Activated CD4-positive, alpha-beta T cell treated with anti-CD3 and anti-CD28 coated beads, Interleukin-2, amount 10 ng/mL, durations not matched to agents 7 days and 5 days (primary cell): ENCODE measurements around the gene MFSD6. TPM values are rescaled to one million over a fixed set of nuclear protein-coding genes. Genes with fewer than 3 reads are reported as not detected.
A peak's percentile ranks its signal among the peaks of the same experiment; 100 is the strongest.
"Not testable (repeated sequence)": the region's sequence is repeated elsewhere in the genome, so short reads cannot be mapped to it uniquely, and the experiment has no call there.

Experiments used
- CTCF ChIA-PET: fragments of 350-600 bp; sonication (Branson Sonifier 250); formaldehyde crosslinking; loops from one replicate; lab custom pipeline; 2021; ENCODE audit warnings: antibody characterized with exemption; lab: Charles Lee
- POLR2A ChIA-PET: fragments of 350-600 bp; sonication (Branson Sonifier 250); formaldehyde crosslinking; loops from one replicate; lab custom pipeline; 2021; ENCODE audit warnings: antibody characterized with exemption; lab: Charles Lee
- DNase-seq: peaks from one replicate; pipeline ENCODE4 v3.0.0-alpha.2; 2020
- H3K27ac Mint-ChIP-seq: one replicate; pipeline ENCODE4 v1.8.0; 2021; ENCODE audit warnings: mild to moderate bottlenecking, moderate library complexity, mixed read lengths
- H3K27me3 Mint-ChIP-seq: one replicate; pipeline ENCODE4 v1.8.0; 2021; ENCODE audit warnings: mixed read lengths
- H3K36me3 Mint-ChIP-seq: one replicate; pipeline ENCODE4 v1.8.0; 2021; ENCODE audit warnings: low read depth, mixed read lengths
- H3K4me1 Mint-ChIP-seq: one replicate; pipeline ENCODE4 v1.8.0; 2021; ENCODE audit warnings: mixed read lengths
- H3K4me3 Mint-ChIP-seq: one replicate; pipeline ENCODE4 v1.8.0; 2021; ENCODE audit warnings: mild to moderate bottlenecking, moderate library complexity, mixed read lengths
- H3K9me3 Mint-ChIP-seq: one replicate; pipeline ENCODE4 v1.8.0; 2021; ENCODE audit warnings: mixed read lengths
- total RNA-seq, 2 experiments: library from RNA; stranded (reverse); gene quantifications; one replicate each; pipeline ENCODE4 v1.2.3, GENCODE V29; 2021

MFSD6 gene
- 10 to 100 TPM; 42.3 to 42.8 TPM for total RNA-seq

DNA sequence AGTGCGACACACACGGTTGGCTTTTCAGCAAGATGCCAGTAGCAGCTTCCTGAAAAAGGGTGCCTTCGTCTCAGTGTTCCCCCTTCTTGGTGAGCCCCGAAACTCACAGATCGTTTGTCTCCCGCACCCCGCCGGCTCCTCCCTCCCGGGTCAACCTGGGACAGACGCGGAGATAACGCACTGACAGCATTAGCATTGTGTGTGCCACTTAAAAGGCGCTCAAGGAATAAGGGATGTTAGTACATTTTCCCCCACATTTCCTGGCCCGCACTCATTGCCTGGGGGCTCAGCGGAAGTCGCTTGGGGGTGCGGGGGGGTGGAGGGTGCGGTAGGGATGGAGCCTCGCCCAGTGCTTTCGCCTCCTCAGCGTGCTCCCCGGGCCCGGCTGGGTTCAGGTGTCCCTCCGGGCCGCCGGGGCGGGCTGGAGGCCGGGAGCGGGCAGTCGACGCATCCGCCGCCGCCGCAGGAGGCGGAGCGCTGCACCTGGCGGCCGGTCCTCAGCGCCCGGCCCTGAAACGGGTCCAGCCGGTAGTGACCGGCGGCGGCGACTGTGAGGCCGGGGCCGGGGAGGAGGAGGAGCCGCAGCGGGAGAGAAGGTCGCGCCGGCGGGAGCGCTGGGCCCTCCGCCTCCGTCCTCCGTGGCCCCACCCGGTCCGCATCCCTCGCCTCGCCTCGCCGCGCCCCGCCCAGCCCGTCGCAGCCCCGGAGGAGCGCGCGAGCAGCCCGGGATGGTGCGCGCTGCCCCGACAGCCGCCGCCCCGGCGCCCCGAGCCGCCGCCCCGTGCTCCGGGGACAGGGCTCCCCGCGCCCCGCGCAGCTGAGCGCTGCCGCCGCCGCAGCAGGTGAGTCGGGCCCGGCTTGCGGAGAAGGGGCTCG lies at the start of gene MFSD6:
TSS of gene MFSD6 (plus strand) at position 694 of the 876 bp plus-strand sequence. CDS start 27,675 bp downstream, outside the sequence.
- no peaks in the 10 kb centered on the region for H3K9me3 Mint-ChIP-seq
- POLR2A ChIA-PET = no interaction called here
- peak within 1 kb of the TSS; percentile 96 for H3K27ac Mint-ChIP-seq
- H3K4me3 Mint-ChIP-seq = peak within 1 kb of the TSS; percentile 88
- peak; percentile 56 for DNase-seq
- peaks cover 35% of the 10 kb centered on the region for H3K4me1 Mint-ChIP-seq
- CTCF ChIA-PET = interaction anchor here (1.2 to 1.3 kb wide), 2 partner anchors 64 to 77 kb away, joined by 3 read pairs; no protein-coding TSS in a partner anchor
- peaks cover 14% of the 10 kb centered on the region for H3K36me3 Mint-ChIP-seq
- no peaks in the 10 kb centered on the region for H3K27me3 Mint-ChIP-seq

DNA sequence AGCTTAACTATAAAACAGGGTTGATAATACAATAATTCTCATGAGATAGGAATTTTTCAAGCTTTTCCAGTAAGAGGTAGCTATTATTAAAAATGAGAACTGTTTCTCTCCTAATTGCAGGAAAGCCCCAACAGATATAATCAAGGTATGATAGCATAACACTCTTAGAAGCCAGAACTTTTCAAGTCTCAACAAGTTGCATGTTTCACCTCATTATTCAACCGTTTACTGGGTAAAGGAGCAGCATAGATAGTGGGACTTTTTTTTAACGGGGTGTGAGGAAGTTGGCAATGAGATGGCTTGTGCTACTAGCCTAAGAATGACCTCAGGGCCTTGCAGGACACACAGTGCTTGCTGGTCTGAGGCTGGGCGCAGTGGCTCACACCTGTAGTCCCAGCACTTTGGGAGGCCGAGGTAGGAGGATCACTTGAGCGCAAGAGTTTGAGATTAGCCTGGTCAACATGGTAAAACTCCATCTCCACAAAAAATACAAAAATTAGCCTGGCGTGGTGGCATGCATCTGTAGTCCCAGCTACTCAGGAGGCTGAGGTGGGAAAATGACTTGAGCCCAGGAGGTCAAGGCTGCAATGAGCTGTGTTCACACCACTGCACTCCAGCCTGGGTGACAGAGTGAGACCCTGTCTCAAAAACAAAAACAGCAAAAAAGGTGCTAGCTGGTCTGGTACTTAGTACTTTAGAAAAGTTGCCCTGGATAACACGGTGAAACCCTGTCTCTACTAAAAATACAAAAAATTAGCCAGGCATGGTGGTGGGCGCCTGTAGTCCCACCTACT lies 49.3 kb upstream of the MFSD6 start:
- peak overlapping the region; percentile 22 for H3K4me3 Mint-ChIP-seq
- H3K9me3 Mint-ChIP-seq, H3K27me3 Mint-ChIP-seq, H3K36me3 Mint-ChIP-seq, DNase-seq: not testable (repeated sequence)
- ChIA-PET CTCF (interaction anchor here (1.0 to 1.2 kb wide), 3 partner anchors 9 to 42 kb away, joined by 3 read pairs; partner anchors contain the start of gene INPP1), POLR2A (interaction anchor here (0.6 kb wide), 1 partner anchor 736 kb away, joined by 3 read pairs; no protein-coding TSS in a partner anchor)
- peaks cover 25% of the 10 kb centered on the region for H3K4me1 Mint-ChIP-seq
- peak overlapping the region; percentile 92 for H3K27ac Mint-ChIP-seq

GRCh38 chr2:190360561-190360960 lies 47.6 kb upstream of the MFSD6 start:
- no peak for DNase-seq
- POLR2A ChIA-PET = interaction anchor here (0.6 kb wide), 2 partner anchors 354 to 567 kb away, joined by 3 to 4 read pairs; no protein-coding TSS in a partner anchor
- Mint-ChIP-seq H3K27me3 (no peaks in the 10 kb centered on the region), H3K36me3 (peaks cover 3% of the 10 kb centered on the region), H3K4me3 (peak overlapping the region; percentile 78), H3K4me1 (peaks cover 25% of the 10 kb centered on the region), H3K27ac (peak overlapping the region; percentile 92), H3K9me3 (no peaks in the 10 kb centered on the region)
- CTCF ChIA-PET = interaction anchor here (1.5 kb wide), 1 partner anchor 36 kb away, joined by 3 read pairs; no protein-coding TSS in a partner anchor

GRCh38 chr2:190360965-190361364 lies 47.2 kb upstream of the MFSD6 start:
- Mint-ChIP-seq H3K27ac (no peak overlapping the region), H3K9me3 (no peaks in the 10 kb centered on the region), H3K4me3 (peak overlapping the region; percentile 78)

DNA sequence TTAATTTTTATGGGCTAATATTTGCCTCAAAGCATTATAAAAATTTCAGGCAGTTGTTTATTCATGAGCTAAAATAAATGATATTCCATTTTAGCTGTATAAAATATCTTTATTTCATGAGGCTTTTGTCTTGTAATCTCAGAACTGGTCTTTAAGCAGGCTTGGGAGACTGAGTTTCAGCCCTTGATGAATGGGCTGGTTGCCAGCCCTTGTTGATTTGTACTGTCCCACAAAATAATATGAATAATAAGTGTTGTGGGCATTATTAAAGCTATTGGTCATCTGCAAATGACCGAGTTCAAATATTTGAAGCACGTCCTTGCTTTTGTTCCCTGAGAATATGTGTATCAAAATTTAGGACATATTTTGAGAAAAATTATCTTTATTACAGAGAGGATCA lies 46.6 kb upstream of the MFSD6 start:
- no peak for DNase-seq
- no peak overlapping the region for H3K4me3 Mint-ChIP-seq
- H3K27ac Mint-ChIP-seq = no peak overlapping the region
- ChIA-PET CTCF (interaction anchor here (0.8 to 1.5 kb wide), 2 partner anchors 9 to 35 kb away, joined by 3 to 4 read pairs; no protein-coding TSS in a partner anchor), POLR2A (interaction anchor here (0.7 kb wide), 1 partner anchor 515 kb away, joined by 3 read pairs; no protein-coding TSS in a partner anchor)
- no peaks in the 10 kb centered on the region for H3K27me3 Mint-ChIP-seq
- H3K9me3 Mint-ChIP-seq = no peaks in the 10 kb centered on the region
- H3K36me3 Mint-ChIP-seq = peaks cover 3% of the 10 kb centered on the region
- H3K4me1 Mint-ChIP-seq = peaks cover 25% of the 10 kb centered on the region

More at GRCh38 chr2:190360965-190361364, 47.2 kb upstream of the MFSD6 start:
- Mint-ChIP-seq H3K4me1 (peaks cover 25% of the 10 kb centered on the region), H3K36me3 (peaks cover 3% of the 10 kb centered on the region), H3K27me3 (no peaks in the 10 kb centered on the region)
- ChIA-PET CTCF (interaction anchor here (0.8 to 1.5 kb wide), 2 partner anchors 9 to 35 kb away, joined by 3 to 4 read pairs; no protein-coding TSS in a partner anchor), POLR2A (interaction anchor here (0.6 kb wide), 2 partner anchors 354 to 567 kb away, joined by 3 to 4 read pairs; no protein-coding TSS in a partner anchor)
- DNase-seq = no peak

DNA sequence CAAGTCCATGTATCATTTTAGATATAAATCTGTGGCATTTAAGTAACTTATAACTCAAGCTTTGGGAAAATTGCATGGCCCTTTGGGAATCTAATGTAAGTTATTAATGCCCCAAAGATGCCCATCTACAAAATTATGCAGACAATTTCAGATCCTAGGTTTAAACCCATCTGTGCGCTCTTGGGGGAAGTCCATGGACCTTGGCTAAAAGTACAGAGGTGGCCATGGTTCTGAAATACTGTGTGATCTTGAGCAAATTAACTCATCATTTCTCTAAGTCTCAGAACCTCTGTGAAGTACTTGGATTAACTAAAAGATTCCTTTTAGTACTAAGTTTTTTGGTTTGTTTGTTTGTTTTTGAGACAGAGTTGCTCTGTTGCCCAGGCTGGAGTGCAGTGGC lies 45.3 kb upstream of the MFSD6 start:
- Mint-ChIP-seq H3K4me3 (no peak overlapping the region), H3K9me3 (no peaks in the 10 kb centered on the region), H3K36me3 (peaks cover 5% of the 10 kb centered on the region), H3K4me1 (peaks cover 25% of the 10 kb centered on the region), H3K27me3 (no peaks in the 10 kb centered on the region), H3K27ac (no peak overlapping the region)
- ChIA-PET CTCF (no interaction called here), POLR2A (no interaction called here)
- DNase-seq = no peak

GRCh38 chr2:190365499-190366204 lies 42.5 kb upstream of the MFSD6 start:
- no peak overlapping the region for H3K27ac Mint-ChIP-seq
- H3K27me3 Mint-ChIP-seq = no peaks in the 10 kb centered on the region
- CTCF ChIA-PET = no interaction called here
- peaks cover 9% of the 10 kb centered on the region for H3K36me3 Mint-ChIP-seq
- H3K4me3 Mint-ChIP-seq = no peak overlapping the region
- POLR2A ChIA-PET = no interaction called here
- no peaks in the 10 kb centered on the region for H3K9me3 Mint-ChIP-seq
- no peak for DNase-seq
- H3K4me1 Mint-ChIP-seq = peaks cover 6% of the 10 kb centered on the region

DNA sequence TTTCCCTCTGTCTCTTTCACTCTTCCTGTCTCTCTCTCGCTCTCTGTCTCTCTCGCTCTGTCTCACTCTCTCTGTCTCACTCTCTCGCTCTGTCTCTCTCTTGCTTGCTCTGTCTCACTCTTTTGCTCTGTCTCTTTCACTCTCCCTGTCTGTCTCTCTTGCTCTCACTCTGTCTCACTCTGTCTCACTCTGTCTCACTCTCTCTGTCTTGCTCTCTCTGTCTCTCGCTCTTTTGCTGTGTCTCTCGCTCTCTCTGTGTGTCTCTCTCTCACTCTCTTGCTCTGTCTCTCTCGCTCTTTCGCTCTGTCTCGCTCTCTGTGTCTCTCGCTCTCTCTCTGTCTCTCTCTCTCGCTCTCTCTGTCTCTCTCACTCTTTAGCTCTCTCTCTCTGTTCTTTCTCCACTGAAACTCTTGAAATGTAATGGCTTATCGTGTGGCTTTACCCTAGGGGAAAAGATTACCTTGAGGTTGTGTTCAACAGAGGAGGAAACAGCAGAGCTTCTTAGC lies 41.9 kb upstream of the MFSD6 start:
- Mint-ChIP-seq H3K27me3 (no peaks in the 10 kb centered on the region), H3K4me1 (peaks cover 6% of the 10 kb centered on the region), H3K36me3 (peaks cover 9% of the 10 kb centered on the region), H3K27ac (no peak overlapping the region), H3K4me3 (no peak overlapping the region), H3K9me3 (no peaks in the 10 kb centered on the region)
- POLR2A ChIA-PET = no interaction called here
- CTCF ChIA-PET = interaction anchor here (0.6 kb wide), 1 partner anchor 320 kb away, joined by 3 read pairs; no protein-coding TSS in a partner anchor
- DNase-seq = no peak

- Mint-ChIP-seq H3K36me3 (peaks cover 9% of the 10 kb centered on the region), H3K4me1 (peaks cover 4% of the 10 kb centered on the region), H3K27ac (no peak overlapping the region), H3K9me3 (no peaks in the 10 kb centered on the region), H3K27me3 (no peaks in the 10 kb centered on the region), H3K4me3 (no peak overlapping the region)
- ChIA-PET POLR2A (no interaction called here), CTCF (interaction anchor here (1.0 to 1.5 kb wide), 2 partner anchors 13 to 23 kb away, joined by 3 to 4 read pairs; no protein-coding TSS in a partner anchor)
- no peak for DNase-seq
These were observed 41.1 kb upstream of the MFSD6 start for GRCh38 chr2:190367091-190367490.

DNA sequence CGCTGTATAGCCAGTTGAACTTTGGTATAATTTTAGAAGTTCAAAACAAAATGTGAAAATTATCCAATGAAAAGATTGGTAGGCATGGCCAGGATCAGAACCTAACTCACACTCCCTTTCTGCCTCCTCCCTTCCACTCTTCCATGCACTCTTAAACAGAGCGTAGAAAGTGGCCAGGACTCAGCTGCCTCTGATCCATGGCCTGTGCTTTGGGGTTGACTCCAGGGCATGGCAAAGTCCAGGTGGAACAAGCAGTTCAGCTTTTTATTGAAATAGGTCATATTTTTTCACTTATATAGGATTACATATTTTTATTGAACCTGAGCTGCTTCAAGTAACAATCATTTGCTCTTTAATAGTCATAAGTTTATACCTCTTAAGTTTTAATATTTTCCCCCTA lies 38.5 kb upstream of the MFSD6 start:
- POLR2A ChIA-PET = no interaction called here
- H3K9me3 Mint-ChIP-seq = no peaks in the 10 kb centered on the region
- CTCF ChIA-PET = interaction anchor here (1.6 kb wide), 1 partner anchor 8 kb away, joined by 4 read pairs; no protein-coding TSS in a partner anchor

GRCh38 chr2:190376083-190376482 lies 32.1 kb upstream of the MFSD6 start:
- Mint-ChIP-seq H3K4me3 (no peak overlapping the region), H3K9me3 (no peaks in the 10 kb centered on the region)
- DNase-seq = no peak

More for the DNA sequence above, 38.5 kb upstream of the MFSD6 start:
- Mint-ChIP-seq H3K27ac (no peak overlapping the region), H3K4me3 (no peak overlapping the region), H3K36me3 (peaks cover 6% of the 10 kb centered on the region), H3K27me3 (no peaks in the 10 kb centered on the region), H3K4me1 (no peaks in the 10 kb centered on the region)
- no peak for DNase-seq

More at GRCh38 chr2:190376083-190376482, 32.1 kb upstream of the MFSD6 start:
- POLR2A ChIA-PET = no interaction called here
- H3K4me1 Mint-ChIP-seq = no peaks in the 10 kb centered on the region
- H3K36me3 Mint-ChIP-seq = no peaks in the 10 kb centered on the region
- H3K27me3 Mint-ChIP-seq = no peaks in the 10 kb centered on the region
- H3K27ac Mint-ChIP-seq = no peak overlapping the region
- CTCF ChIA-PET = interaction anchor here (1.3 kb wide), 1 partner anchor 31 kb away, joined by 3 read pairs; no protein-coding TSS in a partner anchor
